GM12878 (cell line): ENCODE data around the gene HEATR9. TPM values are rescaled to one million over a fixed set of nuclear protein-coding genes. Genes with fewer than 3 reads are reported as not detected.

Experiments used
- E4F1 ChIP-seq: fragments of 450-650 bp; IDR thresholded peaks from 2 replicates; pipeline ENCODE4 v1.6.1; 2018; ENCODE audit warnings: borderline replicate concordance, mild to moderate bottlenecking; ENCODE audit not compliant: partially characterized antibody
- GABPA ChIP-seq: IDR thresholded peaks from 2 replicates; pipeline ENCODE4 v1.6.1; 2014; ENCODE audit warnings: antibody characterized with exemption, low read depth, mild to moderate bottlenecking, inconsistent platforms
- GATAD2B ChIP-seq: fragments of 450-650 bp; conservative IDR thresholded peaks from 2 replicates; pipeline ENCODE4 v1.6.1; 2017; ENCODE audit warnings: low read depth, mild to moderate bottlenecking, moderate library complexity
- IRF3 ChIP-seq: fragments of 450-650 bp; IDR thresholded peaks from 2 replicates; pipeline ENCODE4 v1.6.1; 2014; ENCODE audit warnings: mild to moderate bottlenecking
- KLF5 ChIP-seq: fragments of 450-650 bp; IDR thresholded peaks from 2 replicates; pipeline ENCODE4 v1.6.1; 2014; ENCODE audit warnings: mild to moderate bottlenecking; ENCODE audit not compliant: partially characterized antibody
- MXI1 ChIP-seq: fragments of 150-350 bp; IDR thresholded peaks from 2 replicates; pipeline ENCODE4 v1.6.1; 2011; ENCODE audit warnings: low read depth, mild to moderate bottlenecking, inconsistent platforms, low read length, improper control_type of control experiment
- POU2F2 ChIP-seq: IDR thresholded peaks from 3 replicates; pipeline ENCODE4 v1.6.1; 2011; ENCODE audit warnings: low read depth, mild to moderate bottlenecking, low read length, borderline replicate concordance
- PRDM15 ChIP-seq: fragments of 450-650 bp; formaldehyde crosslinking; IDR thresholded peaks from 2 replicates; pipeline ENCODE4 v1.4.0; 2020; ENCODE audit warnings: mild to moderate bottlenecking, moderate library complexity
- STAT3 ChIP-seq: IDR thresholded peaks from 2 replicates; pipeline ENCODE4 v1.6.1; 2011; ENCODE audit warnings: low read depth, low read length, improper control_type of control experiment
- TCF12 ChIP-seq: IDR thresholded peaks from 2 replicates; pipeline ENCODE4 v1.6.1; 2011; ENCODE audit warnings: low read depth, mild to moderate bottlenecking, low read length
- WRNIP1 ChIP-seq: IDR thresholded peaks from 2 replicates; pipeline ENCODE4 v1.6.1; 2011; ENCODE audit warnings: low read depth, low read length, improper control_type of control experiment, borderline replicate concordance
- ZBED1 ChIP-seq: IDR thresholded peaks from 2 replicates; pipeline ENCODE4 v1.6.1; 2016; ENCODE audit warnings: borderline replicate concordance
- ZNF622 ChIP-seq: fragments of 450-650 bp; IDR thresholded peaks from 2 replicates; pipeline ENCODE4 v1.6.1; 2017; ENCODE audit warnings: mild to moderate bottlenecking, inconsistent platforms
- polyA plus RNA-seq, 11 experiments: library from polyadenylated mRNA; depleted of rRNA in 4 of 11; unstranded in 6 of 11; stranded (reverse) in 5 of 11; fragments of >200 nt; fragmentation: Nextera tagmentation in 4 of 11; fragmentation: Illumina TruSeq in 1 of 11; extraction: Ambion mirVana in 4 of 11; extraction: Trizol in 1 of 11; gene quantifications; 1 replicate in 1 of 11; 2 replicates in 10 of 11; pipeline versions ENCODE4 v1.2.1 to v1.2.3, GENCODE V29; 2011 to 2016; ENCODE audit warnings: inconsistent platforms in 2 of 11, missing spikeins in 2 of 11, low read depth in 1 of 11
- total RNA-seq, 4 experiments: library from RNA; depleted of rRNA in 3 of 4; stranded (reverse); fragments of >200 nt in 3 of 4; fragmentation: Illumina TruSeq in 1 of 4; extraction: Trizol in 1 of 4; gene quantifications; 2 replicates each; pipeline versions ENCODE4 v1.2.1 to v1.2.3, GENCODE V29; 2013 to 2021
- TF ChIP-seq, protein P1 (sequence below): fragments of 450-650 bp; IDR thresholded peaks from 2 replicates; pipeline ENCODE4 v1.6.1; 2017; ENCODE audit warnings: mild to moderate bottlenecking, moderate library complexity
- TF ChIP-seq, protein P2 (sequence below): fragments of 450-650 bp; IDR thresholded peaks from 2 replicates; pipeline ENCODE4 v1.6.1; 2017; ENCODE audit warnings: mild to moderate bottlenecking
- TF ChIP-seq, protein P3 (sequence below): IDR thresholded peaks from 2 replicates; pipeline ENCODE4 v1.6.1; 2011; ENCODE audit warnings: low read depth, low read length, improper control_type of control experiment, borderline replicate concordance

The HEATR9 gene
- total and polyA plus RNA-seq, 10 of the 15 experiments (the other 5 are each of a cell fraction or from before 2014, with no cell fraction given) = 0.04 to 0.43 (median 0.13) TPM; not detected in 2

DNA sequence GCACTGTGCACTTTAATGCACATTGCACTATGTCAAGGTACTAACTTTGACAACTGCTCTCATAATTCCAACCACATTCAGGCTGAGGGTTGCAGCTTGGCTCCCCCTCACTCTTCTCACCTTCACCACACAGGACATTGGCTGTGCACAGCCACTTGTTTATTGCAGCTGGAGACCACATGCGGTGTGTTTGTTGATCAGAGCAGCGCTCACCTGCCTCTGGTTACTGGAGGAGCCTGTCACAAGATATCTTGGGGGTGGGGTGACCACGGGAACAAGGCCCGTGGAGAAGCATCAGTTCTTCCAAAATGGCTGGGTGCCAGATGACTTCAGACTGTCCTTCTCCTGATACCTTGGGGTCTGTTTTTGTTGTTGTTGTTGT is 22.1 kb upstream of the HEATR9 start (continued):
- no peak for TF ChIP-seq PRDM15 (CRISPR knock-in tag)
- TF ChIP-seq ZNF622 = no peak
- TF ChIP-seq IRF3 = no peak
- TF ChIP-seq MXI1 = peak; percentile 53; the same call in 1 of the 2 replicates
- TF ChIP-seq, protein P1, sequence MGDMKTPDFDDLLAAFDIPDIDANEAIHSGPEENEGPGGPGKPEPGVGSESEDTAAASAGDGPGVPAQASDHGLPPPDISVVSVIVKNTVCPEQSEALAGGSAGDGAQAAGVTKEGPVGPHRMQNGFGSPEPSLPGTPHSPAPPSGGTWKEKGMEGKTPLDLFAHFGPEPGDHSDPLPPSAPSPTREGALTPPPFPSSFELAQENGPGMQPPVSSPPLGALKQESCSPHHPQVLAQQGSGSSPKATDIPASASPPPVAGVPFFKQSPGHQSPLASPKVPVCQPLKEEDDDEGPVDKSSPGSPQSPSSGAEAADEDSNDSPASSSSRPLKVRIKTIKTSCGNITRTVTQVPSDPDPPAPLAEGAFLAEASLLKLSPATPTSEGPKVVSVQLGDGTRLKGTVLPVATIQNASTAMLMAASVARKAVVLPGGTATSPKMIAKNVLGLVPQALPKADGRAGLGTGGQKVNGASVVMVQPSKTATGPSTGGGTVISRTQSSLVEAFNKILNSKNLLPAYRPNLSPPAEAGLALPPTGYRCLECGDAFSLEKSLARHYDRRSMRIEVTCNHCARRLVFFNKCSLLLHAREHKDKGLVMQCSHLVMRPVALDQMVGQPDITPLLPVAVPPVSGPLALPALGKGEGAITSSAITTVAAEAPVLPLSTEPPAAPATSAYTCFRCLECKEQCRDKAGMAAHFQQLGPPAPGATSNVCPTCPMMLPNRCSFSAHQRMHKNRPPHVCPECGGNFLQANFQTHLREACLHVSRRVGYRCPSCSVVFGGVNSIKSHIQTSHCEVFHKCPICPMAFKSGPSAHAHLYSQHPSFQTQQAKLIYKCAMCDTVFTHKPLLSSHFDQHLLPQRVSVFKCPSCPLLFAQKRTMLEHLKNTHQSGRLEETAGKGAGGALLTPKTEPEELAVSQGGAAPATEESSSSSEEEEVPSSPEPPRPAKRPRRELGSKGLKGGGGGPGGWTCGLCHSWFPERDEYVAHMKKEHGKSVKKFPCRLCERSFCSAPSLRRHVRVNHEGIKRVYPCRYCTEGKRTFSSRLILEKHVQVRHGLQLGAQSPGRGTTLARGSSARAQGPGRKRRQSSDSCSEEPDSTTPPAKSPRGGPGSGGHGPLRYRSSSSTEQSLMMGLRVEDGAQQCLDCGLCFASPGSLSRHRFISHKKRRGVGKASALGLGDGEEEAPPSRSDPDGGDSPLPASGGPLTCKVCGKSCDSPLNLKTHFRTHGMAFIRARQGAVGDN = no peak
- no peak for TF ChIP-seq KLF5
- TF ChIP-seq GATAD2B = no peak
- no peak for TF ChIP-seq STAT3
- TF ChIP-seq E4F1 = no peak
- TF ChIP-seq, protein P2, sequence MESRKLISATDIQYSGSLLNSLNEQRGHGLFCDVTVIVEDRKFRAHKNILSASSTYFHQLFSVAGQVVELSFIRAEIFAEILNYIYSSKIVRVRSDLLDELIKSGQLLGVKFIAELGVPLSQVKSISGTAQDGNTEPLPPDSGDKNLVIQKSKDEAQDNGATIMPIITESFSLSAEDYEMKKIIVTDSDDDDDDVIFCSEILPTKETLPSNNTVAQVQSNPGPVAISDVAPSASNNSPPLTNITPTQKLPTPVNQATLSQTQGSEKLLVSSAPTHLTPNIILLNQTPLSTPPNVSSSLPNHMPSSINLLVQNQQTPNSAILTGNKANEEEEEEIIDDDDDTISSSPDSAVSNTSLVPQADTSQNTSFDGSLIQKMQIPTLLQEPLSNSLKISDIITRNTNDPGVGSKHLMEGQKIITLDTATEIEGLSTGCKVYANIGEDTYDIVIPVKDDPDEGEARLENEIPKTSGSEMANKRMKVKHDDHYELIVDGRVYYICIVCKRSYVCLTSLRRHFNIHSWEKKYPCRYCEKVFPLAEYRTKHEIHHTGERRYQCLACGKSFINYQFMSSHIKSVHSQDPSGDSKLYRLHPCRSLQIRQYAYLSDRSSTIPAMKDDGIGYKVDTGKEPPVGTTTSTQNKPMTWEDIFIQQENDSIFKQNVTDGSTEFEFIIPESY = peak; percentile 57; the same call in 1 of the 2 replicates
- TF ChIP-seq, protein P3, sequence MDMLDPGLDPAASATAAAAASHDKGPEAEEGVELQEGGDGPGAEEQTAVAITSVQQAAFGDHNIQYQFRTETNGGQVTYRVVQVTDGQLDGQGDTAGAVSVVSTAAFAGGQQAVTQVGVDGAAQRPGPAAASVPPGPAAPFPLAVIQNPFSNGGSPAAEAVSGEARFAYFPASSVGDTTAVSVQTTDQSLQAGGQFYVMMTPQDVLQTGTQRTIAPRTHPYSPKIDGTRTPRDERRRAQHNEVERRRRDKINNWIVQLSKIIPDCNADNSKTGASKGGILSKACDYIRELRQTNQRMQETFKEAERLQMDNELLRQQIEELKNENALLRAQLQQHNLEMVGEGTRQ = no peak
- no peak; the same call in 2 of the 3 replicates for TF ChIP-seq POU2F2
- TF ChIP-seq GABPA = no peak
- TF ChIP-seq WRNIP1 = no peak
- no peak for TF ChIP-seq ZBED1
- TF ChIP-seq TCF12 = peak; percentile 80; the same call in 1 of the 2 replicates
